K562 (cell line): ENCODE data around the gene PIK3C2B. TPM values are rescaled to one million over a fixed set of nuclear protein-coding genes. Genes with fewer than 3 reads are reported as not detected.

Experiments used
- ETS1 ChIP-seq: conservative IDR thresholded peaks from 2 replicates; pipeline ENCODE4 v1.6.1; 2011; ENCODE audit warnings: low read depth, mild to moderate bottlenecking, low read length; ENCODE audit not compliant: control insufficient read depth
- LCOR ChIP-seq: sonication (generic); formaldehyde crosslinking; IDR thresholded peaks from 2 replicates; pipeline ENCODE4 v1.8.0; 2022; ENCODE audit warnings: mild to moderate bottlenecking, missing genetic modification reagents
- MYC ChIP-seq, 2 experiments: fragments of 250-450 bp in 1 of 2; sonication (Bioruptor Pico) in 1 of 2; IDR thresholded peaks; 2 replicates each; pipeline versions ENCODE4 v1.5.1 to v1.6.1; 2012 to 2021; ENCODE audit warnings: low read depth in 2 of 2, borderline replicate concordance in 1 of 2, improper control_type of control experiment in 1 of 2, low read length in 1 of 2, mild to moderate bottlenecking in 1 of 2, moderate library complexity in 1 of 2
- PRMT5 ChIP-seq: sonication (generic); formaldehyde crosslinking; IDR thresholded peaks from 2 replicates; pipeline ENCODE4 v1.5.0; 2020; ENCODE audit warnings: missing genetic modification reagents
- RBBP5 ChIP-seq: fragments of 200-600 bp; sonication (generic); IDR thresholded peaks from 2 replicates; pipeline ENCODE4 v1.6.1; 2012; ENCODE audit warnings: borderline replicate concordance, mild to moderate bottlenecking, low read length, control low read depth, inconsistent platforms; ENCODE audit not compliant: insufficient read depth, poor library complexity, severe bottlenecking
- SPI1 ChIP-seq: IDR thresholded peaks from 2 replicates; pipeline ENCODE4 v1.6.1; 2011; ENCODE audit warnings: low read depth, low read length, control low read depth, borderline replicate concordance
- ZBTB33 ChIP-seq: sonication (generic); formaldehyde crosslinking; IDR thresholded peaks from 2 replicates; pipeline ENCODE4 v1.8.1; 2023; ENCODE audit warnings: mild to moderate bottlenecking, missing genetic modification reagents
- ZNF217 ChIP-seq: sonication (generic); formaldehyde crosslinking; IDR thresholded peaks from 2 replicates; pipeline ENCODE4 v1.8.0; 2022; ENCODE audit warnings: mild to moderate bottlenecking, missing genetic modification reagents
- polyA plus RNA-seq, 8 experiments: library from polyadenylated mRNA; depleted of rRNA in 4 of 8; stranded (reverse) in 5 of 8; unstranded in 3 of 8; fragments of >200 nt; fragmentation: Nextera tagmentation in 2 of 8; fragmentation: Illumina TruSeq in 1 of 8; extraction: Ambion mirVana in 2 of 8; extraction: Trizol in 1 of 8; gene quantifications; 2 replicates each; pipeline versions ENCODE4 v1.2.1 to v1.2.3, GENCODE V29; 2011 to 2014; ENCODE audit warnings: inconsistent platforms in 1 of 8, missing spikeins in 1 of 8
- total RNA-seq, 7 experiments: library from RNA; depleted of rRNA in 6 of 7; stranded (reverse); fragments of >200 nt in 6 of 7; fragmentation: Illumina TruSeq in 2 of 7; extraction: Trizol in 2 of 7; gene quantifications; 2 replicates each; pipeline versions ENCODE4 v1.2.1 to v1.2.3, GENCODE V29; 2011 to 2021; ENCODE audit warnings: low replicate concordance in 1 of 7
- TF ChIP-seq, protein P1 (sequence below), 2 experiments: fragments of 450-650 bp; IDR thresholded peaks; 2 replicates each; pipeline ENCODE4 v1.6.1; 2016
- TF ChIP-seq, protein P2 (sequence below): fragments of 450-650 bp; IDR thresholded peaks from 2 replicates; pipeline ENCODE4 v1.6.1; 2016; ENCODE audit warnings: low read depth, mild to moderate bottlenecking, moderate library complexity
- TF ChIP-seq, protein P3 (sequence below): sonication (generic); formaldehyde crosslinking; IDR thresholded peaks from 2 replicates; pipeline ENCODE4 v1.8.0; 2023; ENCODE audit warnings: mild to moderate bottlenecking, missing genetic modification reagents
- TF ChIP-seq, protein P4 (sequence below): fragments of 450-650 bp; formaldehyde crosslinking; IDR thresholded peaks from 2 replicates; pipeline ENCODE4 v1.4.0; 2020; ENCODE audit warnings: mild to moderate bottlenecking, moderate library complexity

Gene PIK3C2B
- total and polyA plus RNA-seq, 9 of the 15 experiments (the other 6 are each of a cell fraction or from before 2014, with no cell fraction given) = 0.10 to 2.9 (median 0.72) TPM

DNA sequence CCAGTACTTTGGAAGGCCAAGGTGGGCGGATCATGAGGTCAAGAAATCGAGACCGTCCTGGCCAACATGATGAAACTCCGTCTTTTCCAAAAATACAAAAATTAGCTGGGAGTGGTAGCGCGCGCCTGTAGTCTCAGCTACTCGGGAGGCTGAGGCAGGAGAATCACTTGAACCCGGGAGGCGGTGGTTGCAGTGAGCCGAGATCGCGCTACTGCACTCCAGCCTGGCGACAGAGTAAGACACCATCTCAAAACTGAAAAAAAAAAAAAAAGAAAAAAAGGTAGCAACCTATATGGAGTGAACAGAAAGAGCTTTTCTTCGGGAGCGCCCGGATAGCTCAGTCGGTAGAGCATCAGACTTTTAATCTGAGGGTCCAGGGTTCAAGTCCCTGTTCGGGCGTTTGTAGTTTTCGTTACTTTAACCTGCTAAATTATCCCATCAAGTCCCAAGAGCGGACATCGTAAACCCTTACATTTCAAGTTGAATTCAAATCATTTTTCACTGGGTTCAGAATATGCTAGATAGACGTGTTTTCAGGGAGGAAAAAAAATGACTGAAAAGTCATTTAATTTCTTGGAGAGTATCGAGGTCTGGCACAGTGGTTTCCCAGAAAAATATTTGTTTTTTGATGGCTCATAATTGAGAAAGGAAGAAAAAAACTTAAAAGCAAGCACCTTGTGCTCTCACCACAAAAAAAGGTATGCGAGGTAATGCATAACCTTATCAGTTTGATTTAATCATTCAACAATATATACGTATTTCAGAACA is 11.8 kb upstream of the PIK3C2B start (continued):
- TF ChIP-seq, protein P1, sequence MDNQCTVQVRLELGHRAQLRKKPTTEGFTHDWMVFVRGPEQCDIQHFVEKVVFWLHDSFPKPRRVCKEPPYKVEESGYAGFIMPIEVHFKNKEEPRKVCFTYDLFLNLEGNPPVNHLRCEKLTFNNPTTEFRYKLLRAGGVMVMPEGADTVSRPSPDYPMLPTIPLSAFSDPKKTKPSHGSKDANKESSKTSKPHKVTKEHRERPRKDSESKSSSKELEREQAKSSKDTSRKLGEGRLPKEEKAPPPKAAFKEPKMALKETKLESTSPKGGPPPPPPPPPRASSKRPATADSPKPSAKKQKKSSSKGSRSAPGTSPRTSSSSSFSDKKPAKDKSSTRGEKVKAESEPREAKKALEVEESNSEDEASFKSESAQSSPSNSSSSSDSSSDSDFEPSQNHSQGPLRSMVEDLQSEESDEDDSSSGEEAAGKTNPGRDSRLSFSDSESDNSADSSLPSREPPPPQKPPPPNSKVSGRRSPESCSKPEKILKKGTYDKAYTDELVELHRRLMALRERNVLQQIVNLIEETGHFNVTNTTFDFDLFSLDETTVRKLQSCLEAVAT (IDR thresholded peaks at IDR 0.05) = peak; percentile 10 to 83; a peak in 3 of 4 replicates
- no peak for TF ChIP-seq ZNF217 (CRISPR knock-in tag)
- TF ChIP-seq MYC (IDR thresholded peaks at IDR 0.05; ENCODE audit: low read depth, low read length) = no peak
- no peak for TF ChIP-seq MYC (CRISPR knock-in tag; IDR thresholded peaks at IDR 0.05; ENCODE audit: borderline replicate concordance, low read depth)
- TF ChIP-seq, protein P2, sequence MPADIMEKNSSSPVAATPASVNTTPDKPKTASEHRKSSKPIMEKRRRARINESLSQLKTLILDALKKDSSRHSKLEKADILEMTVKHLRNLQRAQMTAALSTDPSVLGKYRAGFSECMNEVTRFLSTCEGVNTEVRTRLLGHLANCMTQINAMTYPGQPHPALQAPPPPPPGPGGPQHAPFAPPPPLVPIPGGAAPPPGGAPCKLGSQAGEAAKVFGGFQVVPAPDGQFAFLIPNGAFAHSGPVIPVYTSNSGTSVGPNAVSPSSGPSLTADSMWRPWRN = 0 out of 2 replicates have a peak, but pooled peaks have one; percentile 35
- peak; percentile 46 for TF ChIP-seq RBBP5
- TF ChIP-seq SPI1 = no peak
- TF ChIP-seq, protein P3, sequence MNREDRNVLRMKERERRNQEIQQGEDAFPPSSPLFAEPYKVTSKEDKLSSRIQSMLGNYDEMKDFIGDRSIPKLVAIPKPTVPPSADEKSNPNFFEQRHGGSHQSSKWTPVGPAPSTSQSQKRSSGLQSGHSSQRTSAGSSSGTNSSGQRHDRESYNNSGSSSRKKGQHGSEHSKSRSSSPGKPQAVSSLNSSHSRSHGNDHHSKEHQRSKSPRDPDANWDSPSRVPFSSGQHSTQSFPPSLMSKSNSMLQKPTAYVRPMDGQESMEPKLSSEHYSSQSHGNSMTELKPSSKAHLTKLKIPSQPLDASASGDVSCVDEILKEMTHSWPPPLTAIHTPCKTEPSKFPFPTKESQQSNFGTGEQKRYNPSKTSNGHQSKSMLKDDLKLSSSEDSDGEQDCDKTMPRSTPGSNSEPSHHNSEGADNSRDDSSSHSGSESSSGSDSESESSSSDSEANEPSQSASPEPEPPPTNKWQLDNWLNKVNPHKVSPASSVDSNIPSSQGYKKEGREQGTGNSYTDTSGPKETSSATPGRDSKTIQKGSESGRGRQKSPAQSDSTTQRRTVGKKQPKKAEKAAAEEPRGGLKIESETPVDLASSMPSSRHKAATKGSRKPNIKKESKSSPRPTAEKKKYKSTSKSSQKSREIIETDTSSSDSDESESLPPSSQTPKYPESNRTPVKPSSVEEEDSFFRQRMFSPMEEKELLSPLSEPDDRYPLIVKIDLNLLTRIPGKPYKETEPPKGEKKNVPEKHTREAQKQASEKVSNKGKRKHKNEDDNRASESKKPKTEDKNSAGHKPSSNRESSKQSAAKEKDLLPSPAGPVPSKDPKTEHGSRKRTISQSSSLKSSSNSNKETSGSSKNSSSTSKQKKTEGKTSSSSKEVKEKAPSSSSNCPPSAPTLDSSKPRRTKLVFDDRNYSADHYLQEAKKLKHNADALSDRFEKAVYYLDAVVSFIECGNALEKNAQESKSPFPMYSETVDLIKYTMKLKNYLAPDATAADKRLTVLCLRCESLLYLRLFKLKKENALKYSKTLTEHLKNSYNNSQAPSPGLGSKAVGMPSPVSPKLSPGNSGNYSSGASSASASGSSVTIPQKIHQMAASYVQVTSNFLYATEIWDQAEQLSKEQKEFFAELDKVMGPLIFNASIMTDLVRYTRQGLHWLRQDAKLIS (CRISPR knock-in tag) = peak; percentile 23; the same call in 1 of the 2 replicates
- TF ChIP-seq, protein P4, sequence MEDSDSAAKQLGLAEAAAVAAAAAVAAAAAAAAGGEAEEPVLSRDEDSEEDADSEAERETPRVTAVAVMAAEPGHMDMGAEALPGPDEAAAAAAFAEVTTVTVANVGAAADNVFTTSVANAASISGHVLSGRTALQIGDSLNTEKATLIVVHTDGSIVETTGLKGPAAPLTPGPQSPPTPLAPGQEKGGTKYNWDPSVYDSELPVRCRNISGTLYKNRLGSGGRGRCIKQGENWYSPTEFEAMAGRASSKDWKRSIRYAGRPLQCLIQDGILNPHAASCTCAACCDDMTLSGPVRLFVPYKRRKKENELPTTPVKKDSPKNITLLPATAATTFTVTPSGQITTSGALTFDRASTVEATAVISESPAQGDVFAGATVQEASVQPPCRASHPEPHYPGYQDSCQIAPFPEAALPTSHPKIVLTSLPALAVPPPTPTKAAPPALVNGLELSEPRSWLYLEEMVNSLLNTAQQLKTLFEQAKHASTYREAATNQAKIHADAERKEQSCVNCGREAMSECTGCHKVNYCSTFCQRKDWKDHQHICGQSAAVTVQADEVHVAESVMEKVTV (CRISPR knock-in tag) = 0 out of 2 replicates have a peak, but pooled peaks have one; percentile 20
- no peak for TF ChIP-seq ZBTB33 (CRISPR knock-in tag)
- no peak for TF ChIP-seq PRMT5 (CRISPR knock-in tag)
- TF ChIP-seq LCOR (CRISPR knock-in tag) = 0 out of 2 replicates have a peak, but pooled peaks have one; percentile 24
- peak; percentile 80; the same call in 1 of the 2 replicates for TF ChIP-seq ETS1
